Mesenchymal stem cell (in vitro differentiated cells and primary cell): ENCODE measurements around the gene ADIPOR1.

Experiments
- DNase-seq: peaks from one replicate; pipeline ENCODE4 v3.0.0-alpha.2; 2013
- H2AFZ ChIP-seq: one replicate; pipeline ENCODE4 v1.6.1; 2013; ENCODE audit warnings: low read depth, mild to moderate bottlenecking, control low read depth, inconsistent platforms, low read length, moderate library complexity
- H2AK5ac ChIP-seq: 2 replicates; pipeline ENCODE4 v1.6.1; 2013; ENCODE audit warnings: low read length, moderate library complexity, mild to moderate bottlenecking, inconsistent platforms; ENCODE audit not compliant: severe bottlenecking
- H2BK120ac ChIP-seq: one replicate; pipeline ENCODE4 v1.6.1; 2013; ENCODE audit warnings: low read depth, mild to moderate bottlenecking, inconsistent platforms, low read length, moderate library complexity
- H2BK12ac ChIP-seq, 2 experiments: one replicate each; pipeline ENCODE4 v1.6.1; 2013; ENCODE audit warnings: inconsistent platforms in 2 of 2, low read length in 2 of 2, mild to moderate bottlenecking in 2 of 2, moderate library complexity in 2 of 2, control low read depth in 1 of 2
- H2BK15ac ChIP-seq: one replicate; pipeline ENCODE4 v1.6.1; 2013; ENCODE audit warnings: mild to moderate bottlenecking, low read depth, inconsistent platforms; ENCODE audit not compliant: poor library complexity, severe bottlenecking
- H2BK5ac ChIP-seq: 2 replicates; pipeline ENCODE4 v1.6.1; 2013; ENCODE audit warnings: low read depth, mild to moderate bottlenecking, low read length, control low read depth, inconsistent platforms; ENCODE audit not compliant: poor library complexity, severe bottlenecking
- H3K14ac ChIP-seq, 2 experiments: one replicate each; pipeline ENCODE4 v1.6.1; 2013; ENCODE audit warnings: inconsistent platforms in 2 of 2, low read length in 2 of 2, control low read depth in 1 of 2, mild to moderate bottlenecking in 1 of 2, moderate library complexity in 1 of 2
- H3K18ac ChIP-seq, 2 experiments: one replicate each; pipeline ENCODE4 v1.6.1; 2013; ENCODE audit warnings: inconsistent platforms in 2 of 2, low read length in 2 of 2, control low read depth in 1 of 2, low read depth in 1 of 2, mild to moderate bottlenecking in 1 of 2
- H3K23ac ChIP-seq, 2 experiments: one replicate each; pipeline ENCODE4 v1.6.1; 2013; ENCODE audit warnings: inconsistent platforms in 2 of 2, low read length in 2 of 2, mild to moderate bottlenecking in 2 of 2, moderate library complexity in 2 of 2, control low read depth in 1 of 2
- H3K27ac ChIP-seq: 2 replicates; pipeline ENCODE4 v1.5.1; 2013; ENCODE audit warnings: mild to moderate bottlenecking, moderate library complexity, low read length, control low read depth, inconsistent platforms; ENCODE audit not compliant: poor library complexity, severe bottlenecking
- H3K27me3 ChIP-seq, 2 experiments: 2 replicates each; pipeline versions ENCODE4 v1.6.1 to v1.7.0; 2013; ENCODE audit warnings: low read length in 2 of 2, mild to moderate bottlenecking in 2 of 2, moderate library complexity in 2 of 2, control low read depth in 1 of 2, inconsistent platforms in 1 of 2; ENCODE audit not compliant: control insufficient read depth in 1 of 2, insufficient read depth in 1 of 2
- H3K36me3 ChIP-seq, 2 experiments: 2 replicates each; pipeline versions ENCODE4 v1.6.1 to v1.7.0; 2013; ENCODE audit warnings: low read length in 2 of 2, control low read depth in 1 of 2, inconsistent platforms in 1 of 2, low read depth in 1 of 2, mild to moderate bottlenecking in 1 of 2; ENCODE audit not compliant: insufficient read depth in 2 of 2, control insufficient read depth in 1 of 2
- H3K4ac ChIP-seq, 2 experiments: one replicate each; pipeline ENCODE4 v1.6.1; 2013; ENCODE audit warnings: inconsistent platforms in 2 of 2, low read length in 2 of 2, mild to moderate bottlenecking in 2 of 2, moderate library complexity in 2 of 2, control low read depth in 1 of 2, low read depth in 1 of 2
- H3K4me1 ChIP-seq: 2 replicates; pipeline ENCODE4 v1.6.1; 2013; ENCODE audit warnings: low read depth, low read length, control low read depth; ENCODE audit not compliant: control insufficient read depth, insufficient read depth
- H3K4me2 ChIP-seq: 2 replicates; pipeline ENCODE4 v1.6.1; 2013; ENCODE audit warnings: low read length, mild to moderate bottlenecking, inconsistent platforms; ENCODE audit not compliant: poor library complexity, severe bottlenecking
- H3K4me3 ChIP-seq, 2 experiments: 2 replicates each; pipeline versions ENCODE4 v1.5.1 to v1.7.0; 2013; ENCODE audit warnings: low read length in 2 of 2, mild to moderate bottlenecking in 2 of 2, control low read depth in 1 of 2, low read depth in 1 of 2; ENCODE audit not compliant: insufficient read depth in 1 of 2
- H3K79me1 ChIP-seq: replicated peaks from 2 replicates; pipeline ENCODE4 v1.6.1; 2013; ENCODE audit warnings: mild to moderate bottlenecking, control low read depth, low read length, inconsistent platforms; ENCODE audit not compliant: poor library complexity, severe bottlenecking
- H3K9ac ChIP-seq: 2 replicates; pipeline ENCODE4 v1.7.0; 2013; ENCODE audit warnings: mild to moderate bottlenecking, low read length, moderate library complexity
- H3K9me3 ChIP-seq: 2 replicates; pipeline ENCODE4 v1.7.0; 2013; ENCODE audit warnings: mild to moderate bottlenecking, low read length; ENCODE audit not compliant: control insufficient read depth
- H4K8ac ChIP-seq: one replicate; pipeline ENCODE4 v1.6.1; 2013; ENCODE audit warnings: inconsistent platforms, mild to moderate bottlenecking, low read length, moderate library complexity
- H4K91ac ChIP-seq: one replicate; pipeline ENCODE4 v1.6.1; 2013; ENCODE audit warnings: mild to moderate bottlenecking, low read length, inconsistent platforms
- WGBS: methylation state at CpG from one replicate; pipeline ENCODE4 v1.1.7; 2013; ENCODE audit warnings: mixed read lengths; 5-methylcytosine and 5-hydroxymethylcytosine counted together

The ADIPOR1 gene

DNA sequence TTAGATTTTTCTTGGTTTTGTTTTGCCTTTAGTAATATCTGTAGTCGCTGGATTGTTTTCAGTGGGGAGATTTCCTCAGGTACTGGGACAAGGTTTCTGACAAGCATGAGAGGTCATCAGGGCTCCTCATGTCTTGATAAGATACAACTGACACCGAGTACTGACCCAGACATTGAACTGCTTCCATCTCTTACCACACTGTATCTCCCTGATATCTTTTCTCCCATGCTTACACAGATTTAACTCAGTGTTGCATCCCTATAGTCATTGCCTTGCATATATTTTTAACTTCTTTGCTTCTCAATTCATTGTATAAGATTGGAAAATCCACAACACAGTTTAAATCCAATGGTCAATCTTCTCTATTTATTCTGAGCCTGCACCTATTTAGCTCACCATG lies 21.3 kb upstream of the ADIPOR1 start:
- Histone ChIP-seq H4K91ac (no peak overlapping the region), H3K4ac (no peak overlapping the region), H3K27me3 (peaks cover 43 to 47% of the 10 kb centered on the region in 2 experiments), H3K4me3 (no peak overlapping the region), H2BK12ac (no peak overlapping the region), H2BK5ac (no peak overlapping the region), H2BK120ac (no peak overlapping the region), H3K36me3 (no peaks in the 10 kb centered on the region), H2AK5ac (no peak overlapping the region), H3K27ac (no peak overlapping the region), H4K8ac (no peak overlapping the region), H2BK15ac (no peak overlapping the region), H3K9ac (no peak overlapping the region), H3K14ac (no peak overlapping the region), H3K4me1 (no peaks in the 10 kb centered on the region), H3K18ac (no peak overlapping the region), H3K4me2 (no peak overlapping the region), H3K9me3 (no peaks in the 10 kb centered on the region), H2AFZ (no peak overlapping the region), H3K23ac (no peak overlapping the region), H3K79me1 (no peaks in the 10 kb centered on the region)
- no peak for DNase-seq
- WGBS: 81% methylated on average over 2 of the region's 2 CpGs

DNA sequence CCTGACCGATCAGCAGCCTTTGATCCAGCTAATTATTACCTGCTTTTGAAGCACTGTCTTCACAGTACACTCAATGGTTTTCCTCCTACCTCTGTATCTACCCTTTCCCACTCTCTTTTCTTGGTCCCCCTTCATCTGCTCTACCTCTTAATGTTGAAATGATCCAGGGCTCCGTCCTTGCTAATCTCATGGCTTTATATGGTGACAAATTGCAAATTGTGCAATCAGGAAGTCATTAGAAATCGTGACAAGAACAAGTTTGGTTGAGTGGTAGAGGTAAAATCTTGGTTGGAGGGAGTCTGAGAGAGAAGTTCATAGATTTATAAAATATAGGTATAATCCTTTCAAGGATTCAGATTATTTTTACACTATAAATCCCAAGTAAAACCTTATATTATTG lies 18.5 kb upstream of the ADIPOR1 start:
- Histone ChIP-seq H3K4me1 (no peaks in the 10 kb centered on the region), H2BK5ac (no peak overlapping the region), H2BK15ac (no peak overlapping the region), H2AFZ (no peak overlapping the region), H2AK5ac (no peak overlapping the region), H2BK120ac (no peak overlapping the region), H3K23ac (no peak overlapping the region), H3K27ac (no peak overlapping the region), H4K8ac (no peak overlapping the region), H3K4me3 (no peak overlapping the region), H3K9ac (no peak overlapping the region), H3K18ac (no peak overlapping the region), H3K36me3 (no peaks in the 10 kb centered on the region), H3K9me3 (no peaks in the 10 kb centered on the region), H4K91ac (no peak overlapping the region), H3K4ac (no peak overlapping the region), H3K4me2 (no peak overlapping the region), H3K27me3 (peaks cover 46 to 57% of the 10 kb centered on the region in 2 experiments), H3K79me1 (no peaks in the 10 kb centered on the region), H2BK12ac (no peak overlapping the region), H3K14ac (no peak overlapping the region)
- DNase-seq: no peak
- 79% methylated on average over 3 of the region's 3 CpGs for WGBS

DNA sequence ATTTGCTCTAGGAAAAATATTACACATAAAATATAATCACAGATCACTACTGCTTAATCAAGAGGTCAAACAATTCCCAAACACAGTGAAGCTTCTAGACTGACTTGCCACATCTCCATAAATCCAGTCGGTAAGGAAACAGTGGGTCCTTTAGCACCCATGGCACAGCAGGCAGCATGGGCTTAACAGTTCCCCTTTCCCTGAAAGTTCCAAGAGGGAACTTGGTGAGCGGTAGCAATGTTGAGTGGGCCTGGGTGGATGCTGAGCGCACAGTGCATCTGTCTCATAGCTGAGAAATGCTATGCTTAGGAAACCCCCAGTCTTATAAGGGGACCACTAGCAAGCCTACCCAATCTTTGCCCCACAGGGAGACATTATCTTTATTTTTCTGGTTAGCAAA lies 16.7 kb upstream of the ADIPOR1 start:
- no peak overlapping the region for H2BK12ac ChIP-seq
- no peak overlapping the region for H3K4ac ChIP-seq
- H3K27me3 ChIP-seq: peaks cover 36 to 48% of the 10 kb centered on the region in 2 experiments
- H3K79me1 ChIP-seq: no peaks in the 10 kb centered on the region
- H2BK15ac ChIP-seq: no peak overlapping the region
- WGBS: 88% methylated on average over 2 of the region's 3 CpGs
- H3K27ac ChIP-seq: no peak overlapping the region
- no peak overlapping the region for H2AK5ac ChIP-seq
- no peak for DNase-seq
- no peaks in the 10 kb centered on the region for H3K4me1 ChIP-seq
- no peak overlapping the region for H3K4me3 ChIP-seq
- H4K8ac ChIP-seq: no peak overlapping the region
- no peak overlapping the region for H3K4me2 ChIP-seq
- H2AFZ ChIP-seq: no peak overlapping the region
- no peak overlapping the region for H2BK120ac ChIP-seq
- no peak overlapping the region for H3K18ac ChIP-seq
- no peak overlapping the region for H4K91ac ChIP-seq
- no peak overlapping the region for H3K23ac ChIP-seq
- H2BK5ac ChIP-seq: no peak overlapping the region
- H3K9ac ChIP-seq: no peak overlapping the region
- no peak overlapping the region for H3K14ac ChIP-seq
- H3K9me3 ChIP-seq: no peaks in the 10 kb centered on the region
- H3K36me3 ChIP-seq: no peaks in the 10 kb centered on the region

DNA sequence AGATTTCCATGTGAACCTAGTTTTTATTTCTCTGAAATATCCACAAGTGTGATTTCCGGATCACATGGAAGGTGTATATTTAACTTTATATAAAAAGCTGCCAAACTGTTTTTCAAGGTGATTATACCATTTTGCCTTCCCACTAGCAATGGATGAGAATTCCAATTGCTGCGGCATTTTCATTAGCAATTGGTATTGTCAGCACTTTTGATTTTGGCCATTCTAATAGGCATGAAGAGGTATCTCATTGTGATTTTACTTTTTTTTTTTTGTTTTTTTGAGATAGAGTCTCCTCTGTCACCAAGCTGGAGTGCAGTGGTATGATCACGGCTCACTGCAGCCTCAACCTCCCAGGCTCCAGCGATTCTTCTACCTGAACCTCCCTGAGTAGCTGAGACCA lies 13.9 kb upstream of the ADIPOR1 start:
- no peaks in the 10 kb centered on the region for H3K36me3 ChIP-seq
- WGBS: 57% methylated on average over 3 of the region's 4 CpGs
- no peak overlapping the region for H2BK15ac ChIP-seq
- H2AFZ ChIP-seq: no peak overlapping the region
- H3K27ac ChIP-seq: no peak overlapping the region
- no peak overlapping the region for H2BK5ac ChIP-seq
- H2BK120ac ChIP-seq: no peak overlapping the region
- no peak overlapping the region for H3K18ac ChIP-seq
- no peaks in the 10 kb centered on the region for H3K79me1 ChIP-seq
- no peaks in the 10 kb centered on the region for H3K9me3 ChIP-seq
- H3K23ac ChIP-seq: no peak overlapping the region
- H3K14ac ChIP-seq: no peak overlapping the region
- no peak overlapping the region for H2BK12ac ChIP-seq
- H3K9ac ChIP-seq: no peak overlapping the region
- no peak overlapping the region for H4K91ac ChIP-seq
- no peak overlapping the region for H3K4ac ChIP-seq
- H3K4me3 ChIP-seq: no peak overlapping the region
- no peak for DNase-seq
- H3K4me2 ChIP-seq: no peak overlapping the region
- no peaks in the 10 kb centered on the region for H3K4me1 ChIP-seq
- H4K8ac ChIP-seq: no peak overlapping the region
- no peak overlapping the region for H2AK5ac ChIP-seq
- peaks cover 15 to 24% of the 10 kb centered on the region in 2 experiments for H3K27me3 ChIP-seq
